Stimulated activated CD8-positive, alpha-beta memory T cell treated with anti-CD3 and anti-CD28 coated beads, Interleukin-4, amount 100 ng/mL, for 24 hours (primary cell): ENCODE measurements around the gene EPHB3.

Source experiments
- DNase-seq: peaks from one replicate; pipeline ENCODE4 v3.0.0-alpha.2; 2020; ENCODE audit warnings: low read depth

EPHB3 gene

GRCh38 chr3:184561061-184561912, at the start of gene EPHB3:
Gene EPHB3, plus strand, starts transcription at chr3:184561785. Its CDS starts 451 bp downstream, at chr3:184562236.
- DNase-seq: peak; percentile 90

GRCh38 chr3:184512621-184513020, 49.0 kb upstream of the EPHB3 start:
- DNase-seq: no peak

- DNase-seq: peak; percentile 75
These were observed 48.1 kb upstream of the EPHB3 start for GRCh38 chr3:184513276-184514170.

- DNase-seq: no peak
These were observed 47.5 kb upstream of the EPHB3 start for GRCh38 chr3:184514171-184514490.

DNA sequence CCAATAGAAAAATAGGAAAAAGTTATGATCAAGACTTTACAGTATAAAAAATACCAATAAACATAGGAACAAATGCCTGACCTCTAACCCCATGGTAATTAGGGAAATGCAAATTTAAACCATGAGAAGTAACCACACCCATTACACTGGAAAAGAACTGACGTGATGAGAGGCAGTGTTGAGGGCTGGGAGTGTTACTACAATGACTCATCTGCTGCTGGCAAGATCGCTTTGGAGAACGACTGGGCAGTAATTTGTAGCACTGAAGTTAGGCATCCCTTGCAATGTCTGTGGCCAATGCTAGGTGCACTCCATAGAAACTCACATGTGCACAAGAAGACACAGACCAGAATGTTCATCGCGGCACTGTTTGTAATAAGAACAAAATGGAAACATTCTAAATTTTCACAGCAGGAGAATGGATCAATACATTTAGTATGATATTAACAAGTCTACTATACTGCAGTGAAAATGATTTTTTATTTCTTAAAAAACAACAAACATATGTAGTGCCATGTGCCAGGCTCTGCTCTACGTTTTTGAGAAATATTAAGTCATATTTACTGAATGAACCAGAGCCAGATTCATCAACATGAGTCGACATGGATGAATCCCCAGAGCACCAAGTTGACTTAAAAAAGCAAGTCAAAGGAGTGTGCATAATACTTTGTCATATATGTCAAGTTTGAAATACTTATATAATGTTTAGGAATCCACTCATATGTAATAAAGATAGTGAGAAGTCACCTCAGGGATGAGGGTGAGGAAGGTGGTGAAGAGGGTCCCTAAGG, 37.6 kb upstream of the EPHB3 start:
- DNase-seq: no peak

GRCh38 chr3:184524981-184525336, 36.6 kb upstream of the EPHB3 start:
- no peak for DNase-seq

GRCh38 chr3:184525337-184526087, 36.1 kb upstream of the EPHB3 start:
- no peak for DNase-seq

- no peak for DNase-seq
These were observed 35.5 kb upstream of the EPHB3 start for GRCh38 chr3:184526088-184526433.

- DNase-seq: no peak
These were observed 29.8 kb upstream of the EPHB3 start for GRCh38 chr3:184531626-184532280.

GRCh38 chr3:184532940-184533732, 28.4 kb upstream of the EPHB3 start:
- DNase-seq: no peak

DNA sequence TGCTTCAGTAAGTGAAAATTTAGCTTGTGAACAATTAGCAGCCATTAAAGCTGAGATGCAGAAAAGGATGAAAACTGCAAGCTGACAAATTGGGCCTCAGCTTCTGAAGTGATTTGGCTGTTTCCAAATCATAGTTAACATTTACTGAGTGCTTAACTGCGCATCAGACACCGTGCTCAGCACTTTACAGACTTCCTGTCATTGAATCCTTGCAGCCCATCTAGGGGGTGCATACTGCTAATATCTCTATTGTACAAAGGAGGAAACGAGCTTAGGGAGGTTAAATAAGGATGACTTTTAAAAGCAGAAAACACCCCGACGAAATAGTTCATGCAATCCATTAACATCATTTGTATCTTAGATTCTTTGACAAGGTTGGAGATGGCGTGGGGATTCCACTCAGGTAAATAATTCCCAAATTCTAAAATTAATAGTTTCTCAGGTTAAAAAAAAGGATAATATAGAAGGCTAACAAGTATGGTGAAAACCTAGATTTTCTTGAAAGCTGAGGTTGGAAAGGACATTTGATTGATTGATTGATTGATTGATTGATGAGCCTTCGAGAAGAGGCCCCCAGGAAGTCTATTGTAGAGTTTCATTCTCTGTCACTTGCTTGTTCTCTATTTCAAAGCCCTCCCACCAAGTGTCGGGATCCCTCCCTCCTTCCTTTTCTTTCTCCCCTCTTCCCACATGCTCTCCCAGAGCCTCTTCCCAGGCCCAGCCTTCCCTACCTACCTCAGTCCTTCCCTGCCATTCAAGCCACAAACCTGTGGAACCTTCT, 23.5 kb upstream of the EPHB3 start:
- DNase-seq: no peak

- DNase-seq: no peak
These were observed 22.7 kb upstream of the EPHB3 start for GRCh38 chr3:184538666-184539431.

DNA sequence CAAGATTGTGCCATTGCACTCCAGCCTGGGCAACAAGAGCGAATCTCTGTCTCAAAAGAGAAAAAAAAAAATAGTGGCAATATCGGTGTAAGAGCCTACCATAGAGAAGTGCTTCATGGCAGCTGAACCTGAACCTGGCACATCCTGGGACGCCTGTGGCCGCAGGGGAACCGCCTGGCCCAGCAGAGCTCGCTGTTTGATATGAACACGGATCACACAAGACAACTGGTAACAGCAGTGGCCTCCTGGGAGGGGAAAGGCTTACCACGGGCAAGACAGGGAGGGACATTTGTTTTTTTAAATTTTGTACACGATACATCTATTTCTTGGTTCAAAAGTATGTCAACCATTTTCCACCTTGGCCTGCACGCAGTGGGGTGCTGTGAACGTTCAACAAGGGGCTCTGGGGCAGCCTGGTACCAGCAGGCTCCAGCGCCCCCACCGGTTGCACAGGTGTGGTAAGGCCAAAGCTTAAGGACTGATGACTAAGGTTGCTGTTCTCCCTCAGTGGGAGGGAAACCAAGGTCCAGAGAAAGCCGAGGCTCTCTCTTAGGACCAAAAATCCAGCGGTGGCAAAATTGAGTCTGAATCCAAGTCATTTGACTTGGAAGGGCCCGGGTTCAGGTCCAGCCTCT, 21.7 kb upstream of the EPHB3 start:
- DNase-seq: no peak

DNA sequence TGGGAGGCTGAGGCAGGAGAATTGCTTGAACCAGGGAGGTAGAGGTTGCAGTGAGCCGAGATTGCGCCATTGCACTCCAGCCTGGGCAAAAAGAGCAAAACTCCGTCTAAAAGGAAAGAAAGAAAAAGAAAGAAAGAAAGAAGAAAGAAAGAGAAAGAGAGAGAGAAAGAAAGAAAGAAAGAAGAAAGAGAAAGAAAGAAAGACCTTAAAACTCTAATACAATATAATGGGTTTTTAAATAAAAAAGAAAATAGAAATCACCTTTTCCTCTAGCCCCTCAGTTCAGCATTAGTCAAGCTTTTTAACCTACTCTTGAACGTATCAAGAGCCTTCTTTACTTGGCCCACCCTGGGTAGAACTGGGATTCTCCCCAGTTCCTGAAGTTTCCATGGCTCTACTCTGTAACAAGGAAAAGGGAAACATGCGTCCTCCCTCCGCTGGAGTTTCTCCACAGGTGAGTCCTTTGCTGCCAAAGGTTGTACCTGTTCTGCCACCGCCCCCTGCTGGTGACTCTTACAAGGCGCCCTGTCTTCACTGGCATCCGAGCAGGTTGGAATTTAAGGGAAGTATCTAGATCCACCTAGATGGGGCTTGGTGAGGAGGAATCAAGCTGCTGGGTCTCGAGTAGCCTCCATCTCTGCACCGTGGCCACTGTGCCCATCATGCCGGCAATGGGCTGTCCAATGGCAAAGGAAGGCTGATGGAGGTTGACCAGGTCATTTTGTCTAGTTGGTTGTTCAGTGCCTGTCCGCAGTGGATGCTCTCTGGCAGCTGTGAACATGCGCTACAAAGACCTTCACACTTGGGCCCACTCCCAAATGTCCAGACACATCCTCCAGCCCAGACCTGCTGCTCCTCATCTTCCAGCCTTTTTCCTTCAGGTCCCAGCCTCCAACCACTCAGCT, 20.6 kb upstream of the EPHB3 start:
- DNase-seq: peak; percentile 53

- DNase-seq: no peak
These were observed 19.6 kb upstream of the EPHB3 start for GRCh38 chr3:184541886-184542562.

DNA sequence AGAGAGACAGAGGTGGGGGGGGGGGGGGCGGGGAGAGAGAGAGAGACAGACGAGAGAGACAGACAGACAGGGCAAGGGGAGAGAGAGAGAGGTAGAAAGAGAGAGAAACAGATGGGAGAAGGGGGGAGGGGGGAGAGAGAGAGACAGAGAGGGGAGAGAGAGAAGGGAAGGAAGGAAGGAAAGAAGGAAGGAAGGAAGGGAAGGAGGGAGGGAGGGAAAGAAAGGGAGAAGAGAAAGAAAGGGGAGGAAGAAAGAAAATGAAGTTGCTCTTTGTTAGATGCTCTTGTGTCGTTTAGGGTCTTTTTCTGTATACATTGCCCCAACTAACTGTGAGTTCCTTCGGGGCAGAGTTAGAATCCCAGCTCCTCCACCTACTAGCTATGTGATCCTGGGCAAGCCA, 19.0 kb upstream of the EPHB3 start:
- no peak for DNase-seq

DNA sequence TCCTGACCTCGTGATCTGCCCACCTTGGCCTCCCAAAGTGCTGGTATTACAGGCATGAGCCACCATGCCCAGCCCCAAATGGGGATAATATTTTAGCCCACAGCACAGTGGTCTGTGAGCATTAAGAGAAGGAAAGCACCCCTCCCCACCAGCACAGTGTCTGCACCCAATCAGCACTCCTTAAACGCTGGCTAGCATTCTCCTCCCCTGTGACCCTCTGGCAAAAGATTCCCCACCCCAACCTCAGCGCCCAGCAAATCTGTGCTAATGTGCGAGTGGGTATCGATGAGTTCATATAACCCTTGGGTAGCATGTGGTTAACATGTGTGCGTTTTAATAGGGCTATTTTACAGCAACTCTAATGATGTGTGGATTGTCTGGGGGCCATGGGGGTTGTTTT, 18.3 kb upstream of the EPHB3 start:
- DNase-seq: no peak
